Chondrocyte (in vitro differentiated cells): ENCODE data around the gene ZNF268. TPM values are rescaled to one million over a fixed set of nuclear protein-coding genes. Genes with fewer than 3 reads are reported as not detected.

ENCODE experiments used
- DNase-seq: peaks from one replicate; pipeline ENCODE4 v3.0.0; 2021; ENCODE audit warnings: mixed read lengths, low spot score
- H3K27ac Mint-ChIP-seq: one replicate; pipeline ENCODE4 v1.8.0; 2021; ENCODE audit warnings: mild to moderate bottlenecking, moderate library complexity, mixed read lengths; ENCODE audit not compliant: unreplicated experiment
- H3K27me3 Mint-ChIP-seq: 2 replicates; pipeline ENCODE4 v1.8.0; 2021; ENCODE audit warnings: low read depth, mixed read lengths
- H3K36me3 Mint-ChIP-seq: 2 replicates; pipeline ENCODE4 v1.8.0; 2021; ENCODE audit warnings: low read depth, mixed read lengths
- H3K4me1 Mint-ChIP-seq: 2 replicates; pipeline ENCODE4 v1.8.0; 2021; ENCODE audit warnings: low read depth, mild to moderate bottlenecking, mixed read lengths
- H3K4me3 Mint-ChIP-seq: one replicate; pipeline ENCODE4 v1.8.0; 2021; ENCODE audit warnings: mild to moderate bottlenecking, moderate library complexity, mixed read lengths; ENCODE audit not compliant: unreplicated experiment
- H3K9me3 Mint-ChIP-seq: 2 replicates; pipeline ENCODE4 v1.8.0; 2021; ENCODE audit warnings: low read depth, mixed read lengths
- total RNA-seq: library from RNA; stranded (reverse); gene quantifications from 3 replicates; pipeline ENCODE4 v1.2.1, GENCODE V29; 2021
- TF ChIP-seq, protein P1 (sequence below): fragments of 200-600 bp; sonication (generic); IDR thresholded peaks from 2 replicates; pipeline ENCODE4 v1.5.0; 2021; ENCODE audit warnings: antibody characterized with exemption, mild to moderate bottlenecking, moderate library complexity

Gene ZNF268
- total RNA-seq, 1 donor from 2014 or later: 13.5 TPM

DNA sequence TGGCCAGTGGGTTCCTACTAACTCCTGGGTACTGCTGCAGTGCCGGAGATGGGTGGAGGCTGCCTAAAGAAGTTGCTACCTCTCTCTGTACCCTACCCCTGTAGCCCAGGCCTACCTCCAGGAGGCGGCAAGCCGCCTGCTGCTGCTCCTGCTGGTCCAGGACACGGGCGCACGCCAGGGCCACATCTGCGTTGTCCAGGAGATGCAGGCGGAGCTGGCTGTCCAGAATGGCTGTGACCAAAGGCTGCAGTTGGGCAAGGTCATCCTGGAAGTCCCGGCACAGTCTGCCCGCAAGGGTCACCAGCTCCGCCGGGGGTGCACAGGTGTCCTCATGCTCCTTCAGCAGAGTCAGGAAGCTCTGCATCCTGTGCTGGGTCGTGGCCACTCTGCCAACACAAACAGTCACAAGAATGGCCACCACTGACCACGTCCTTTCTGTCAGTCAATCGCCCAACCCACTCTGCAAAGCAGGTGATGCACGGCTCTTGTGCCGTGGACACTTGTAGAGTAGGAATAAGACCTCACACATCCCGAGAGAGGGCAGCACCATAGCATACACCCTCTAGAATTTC lies 52.8 kb downstream of the ZNF268 start:
- Mint-ChIP-seq H3K9me3 (peaks cover 37% of the 10 kb centered on the region), H3K27me3 (no peaks in the 10 kb centered on the region), H3K36me3 (peaks cover 1% of the 10 kb centered on the region), H3K27ac (no peak overlapping the region), H3K4me1 (no peaks in the 10 kb centered on the region), H3K4me3 (no peak overlapping the region)
- TF ChIP-seq, protein P1, sequence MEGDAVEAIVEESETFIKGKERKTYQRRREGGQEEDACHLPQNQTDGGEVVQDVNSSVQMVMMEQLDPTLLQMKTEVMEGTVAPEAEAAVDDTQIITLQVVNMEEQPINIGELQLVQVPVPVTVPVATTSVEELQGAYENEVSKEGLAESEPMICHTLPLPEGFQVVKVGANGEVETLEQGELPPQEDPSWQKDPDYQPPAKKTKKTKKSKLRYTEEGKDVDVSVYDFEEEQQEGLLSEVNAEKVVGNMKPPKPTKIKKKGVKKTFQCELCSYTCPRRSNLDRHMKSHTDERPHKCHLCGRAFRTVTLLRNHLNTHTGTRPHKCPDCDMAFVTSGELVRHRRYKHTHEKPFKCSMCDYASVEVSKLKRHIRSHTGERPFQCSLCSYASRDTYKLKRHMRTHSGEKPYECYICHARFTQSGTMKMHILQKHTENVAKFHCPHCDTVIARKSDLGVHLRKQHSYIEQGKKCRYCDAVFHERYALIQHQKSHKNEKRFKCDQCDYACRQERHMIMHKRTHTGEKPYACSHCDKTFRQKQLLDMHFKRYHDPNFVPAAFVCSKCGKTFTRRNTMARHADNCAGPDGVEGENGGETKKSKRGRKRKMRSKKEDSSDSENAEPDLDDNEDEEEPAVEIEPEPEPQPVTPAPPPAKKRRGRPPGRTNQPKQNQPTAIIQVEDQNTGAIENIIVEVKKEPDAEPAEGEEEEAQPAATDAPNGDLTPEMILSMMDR: no peak
- no peak for DNase-seq

DNA sequence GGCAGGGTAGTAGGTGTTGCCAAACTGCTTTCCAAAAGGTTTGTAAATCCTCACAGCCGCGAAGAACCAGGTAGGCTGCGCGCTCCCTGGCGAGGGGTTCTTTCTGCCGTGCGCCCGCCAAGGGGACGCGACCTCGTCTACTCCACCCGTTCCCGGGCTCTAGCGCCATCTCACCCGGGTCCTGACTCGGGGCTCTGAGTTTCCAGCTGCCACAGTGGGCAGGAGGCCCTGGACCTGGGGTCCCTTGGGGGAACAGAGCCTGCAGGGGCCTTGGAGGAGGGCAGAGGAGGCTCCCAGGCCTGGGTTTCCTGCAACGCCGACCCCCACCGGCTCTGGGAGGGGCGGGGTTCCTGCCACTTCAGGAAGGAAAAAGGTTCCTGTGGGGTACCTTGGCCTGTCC lies 53.7 kb downstream of the ZNF268 start:
- TF ChIP-seq, protein P1: no peak
- Mint-ChIP-seq H3K4me3 (no peak overlapping the region), H3K27me3 (no peaks in the 10 kb centered on the region), H3K9me3 (peaks cover 38% of the 10 kb centered on the region), H3K4me1 (no peaks in the 10 kb centered on the region), H3K36me3 (peaks cover 1% of the 10 kb centered on the region), H3K27ac (no peak overlapping the region)
- no peak for DNase-seq

DNA sequence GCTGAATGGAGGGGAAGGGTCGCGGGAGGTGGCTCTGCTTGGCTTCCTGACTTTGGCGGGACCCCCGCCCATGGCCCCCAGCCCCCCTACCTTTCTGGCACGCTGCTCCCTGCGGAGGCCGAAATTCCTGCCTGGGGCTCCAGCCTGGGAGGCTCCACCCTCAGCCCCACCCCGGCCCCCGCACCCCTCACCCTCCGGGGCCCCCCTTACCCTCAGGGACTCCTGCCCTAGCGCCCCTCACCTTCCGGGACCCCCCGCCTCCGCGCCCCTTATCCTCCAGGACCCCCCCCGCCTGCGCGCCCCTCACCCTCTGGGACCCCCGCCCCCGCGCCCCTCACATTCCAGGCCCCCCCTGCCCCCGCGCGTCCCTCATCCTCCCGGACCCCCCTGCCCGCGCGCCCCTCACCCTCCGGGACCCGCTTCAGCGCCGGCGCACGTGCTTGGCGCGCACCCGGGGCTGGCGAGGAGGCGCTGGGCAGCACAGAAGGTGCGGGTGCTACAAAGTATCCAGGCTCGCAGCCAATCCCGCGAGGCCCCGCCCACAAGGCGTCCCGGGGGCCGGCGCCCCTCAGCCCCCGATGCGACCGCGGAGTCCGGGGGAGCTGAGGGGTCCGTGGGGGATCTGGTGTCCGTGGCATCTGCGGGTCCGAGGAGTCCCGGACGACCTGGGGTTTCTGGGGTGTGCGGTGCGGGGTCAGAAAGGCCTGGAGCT lies 54.3 kb downstream of the ZNF268 start, which contains the start of gene ANHX:
TSS of gene ANHX (minus strand) at position 477 of the 712 bp plus-strand sequence. CDS start 1,521 bp downstream, outside the sequence.
- no peak within 1 kb of the TSS for H3K4me3 Mint-ChIP-seq

DNA sequence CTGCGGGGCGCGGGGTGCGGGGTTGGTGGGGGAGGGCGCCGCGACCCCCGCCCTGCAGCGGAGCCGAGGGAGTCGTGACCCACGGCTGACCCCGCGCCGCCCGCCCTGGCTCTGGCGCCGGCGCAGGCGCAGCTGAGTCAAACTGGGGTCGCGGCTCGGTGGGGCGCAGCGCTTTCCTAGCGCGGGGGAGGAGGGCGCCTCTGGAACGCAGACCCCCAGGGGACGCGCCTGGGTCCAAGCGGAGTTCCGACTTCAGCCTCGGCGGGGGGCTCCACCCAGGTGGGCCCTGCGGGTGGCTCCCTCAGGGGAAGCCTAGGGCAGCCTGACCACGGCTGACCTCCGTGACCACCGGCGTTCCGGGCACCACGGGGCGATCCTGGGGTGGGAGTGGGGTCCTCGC lies 54.8 kb downstream of the ZNF268 start:
- H3K9me3 Mint-ChIP-seq: peaks cover 34% of the 10 kb centered on the region

More for the DNA sequence above, 54.3 kb downstream of the ZNF268 start, which contains the start of gene ANHX:
- Mint-ChIP-seq H3K9me3 (peaks cover 34% of the 10 kb centered on the region), H3K27ac (no peak within 1 kb of the TSS), H3K36me3 (peaks cover 1% of the 10 kb centered on the region), H3K4me1 (no peaks in the 10 kb centered on the region), H3K27me3 (no peaks in the 10 kb centered on the region)
- TF ChIP-seq, protein P1: no peak
- DNase-seq: no peak

DNA sequence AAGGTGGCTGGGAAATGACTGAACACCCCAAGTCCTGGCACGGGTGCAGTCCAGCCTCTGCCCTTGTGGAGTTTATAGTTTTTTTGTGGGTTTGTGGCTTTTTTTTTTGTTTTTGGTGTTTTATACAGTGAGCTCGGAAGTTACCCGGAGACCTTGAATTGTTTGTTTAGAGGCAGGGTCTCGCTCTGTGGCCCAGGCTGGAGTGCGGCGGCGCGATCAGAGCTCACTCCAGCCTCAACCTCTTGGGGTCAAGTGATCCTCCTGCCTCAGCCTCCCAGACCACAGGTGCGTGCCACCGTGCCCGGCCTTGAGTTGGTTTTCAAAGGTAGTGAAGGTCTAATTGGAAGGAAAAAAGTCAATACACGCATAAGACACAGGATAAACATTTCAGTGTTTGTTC lies 55.3 kb downstream of the ZNF268 start:
- TF ChIP-seq, protein P1: no peak
- Mint-ChIP-seq H3K4me1 (no peaks in the 10 kb centered on the region), H3K36me3 (peaks cover 1% of the 10 kb centered on the region), H3K4me3 (no peak overlapping the region), H3K27ac (no peak overlapping the region), H3K9me3 (peaks cover 31% of the 10 kb centered on the region), H3K27me3 (no peaks in the 10 kb centered on the region)
- DNase-seq: no peak

More for the DNA sequence above, 54.8 kb downstream of the ZNF268 start:
- H3K36me3 Mint-ChIP-seq: peaks cover 1% of the 10 kb centered on the region
- H3K4me3 Mint-ChIP-seq: no peak overlapping the region
- H3K27me3 Mint-ChIP-seq: no peaks in the 10 kb centered on the region
- no peak for DNase-seq
- TF ChIP-seq, protein P1: no peak
- no peaks in the 10 kb centered on the region for H3K4me1 Mint-ChIP-seq
- no peak overlapping the region for H3K27ac Mint-ChIP-seq
